Measurements from ENCODE around the gene TMTC2.

The TMTC2 gene

DNA sequence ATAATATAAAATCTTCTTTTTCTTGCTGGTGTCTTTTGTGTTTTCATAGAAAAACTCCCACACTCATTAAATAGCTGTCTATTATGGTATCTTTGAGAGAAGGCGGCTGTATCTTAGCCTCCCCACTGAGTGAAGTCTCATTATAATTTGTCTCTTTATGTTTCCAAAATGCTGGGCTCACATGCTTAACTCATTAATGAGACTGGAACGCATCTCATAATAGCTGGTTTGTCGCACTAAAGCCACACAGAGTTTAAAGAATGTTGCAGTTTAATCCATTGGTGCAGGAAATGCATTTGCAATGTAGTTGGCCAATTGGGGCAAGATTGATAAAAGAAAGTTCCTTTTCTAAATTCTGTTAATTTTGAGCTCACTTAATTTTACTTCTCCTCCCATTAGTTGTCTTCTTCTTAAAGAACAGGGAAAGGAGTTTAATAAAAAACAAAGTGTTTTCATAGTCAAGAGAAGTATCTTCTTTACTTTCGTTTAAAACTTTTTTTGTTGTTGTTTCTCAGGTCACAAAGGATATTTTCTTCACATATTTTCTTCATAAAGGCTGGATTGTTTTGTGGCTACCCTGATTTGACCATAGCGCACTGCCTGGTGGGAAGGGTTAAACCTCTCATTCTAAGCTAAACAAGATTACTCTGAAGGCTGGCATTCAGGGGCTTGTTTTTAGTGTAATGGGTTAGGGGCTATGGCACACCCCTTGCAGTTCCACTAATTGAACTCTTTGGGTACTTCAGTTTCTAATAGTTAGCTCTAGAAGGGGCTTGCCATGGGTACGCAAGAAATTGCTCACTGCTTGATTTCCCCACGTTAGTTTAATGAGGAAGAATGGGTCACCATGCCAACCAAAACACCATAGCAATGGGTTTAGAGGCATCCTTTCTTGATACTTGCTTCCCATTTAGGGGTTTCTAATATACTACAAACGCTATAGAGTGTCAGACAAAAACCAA is 197.0 kb downstream of the TMTC2 start:
- no peak for ATAC-seq (ENCODE audit: low read depth)
- TF ChIP-seq, protein P1, sequence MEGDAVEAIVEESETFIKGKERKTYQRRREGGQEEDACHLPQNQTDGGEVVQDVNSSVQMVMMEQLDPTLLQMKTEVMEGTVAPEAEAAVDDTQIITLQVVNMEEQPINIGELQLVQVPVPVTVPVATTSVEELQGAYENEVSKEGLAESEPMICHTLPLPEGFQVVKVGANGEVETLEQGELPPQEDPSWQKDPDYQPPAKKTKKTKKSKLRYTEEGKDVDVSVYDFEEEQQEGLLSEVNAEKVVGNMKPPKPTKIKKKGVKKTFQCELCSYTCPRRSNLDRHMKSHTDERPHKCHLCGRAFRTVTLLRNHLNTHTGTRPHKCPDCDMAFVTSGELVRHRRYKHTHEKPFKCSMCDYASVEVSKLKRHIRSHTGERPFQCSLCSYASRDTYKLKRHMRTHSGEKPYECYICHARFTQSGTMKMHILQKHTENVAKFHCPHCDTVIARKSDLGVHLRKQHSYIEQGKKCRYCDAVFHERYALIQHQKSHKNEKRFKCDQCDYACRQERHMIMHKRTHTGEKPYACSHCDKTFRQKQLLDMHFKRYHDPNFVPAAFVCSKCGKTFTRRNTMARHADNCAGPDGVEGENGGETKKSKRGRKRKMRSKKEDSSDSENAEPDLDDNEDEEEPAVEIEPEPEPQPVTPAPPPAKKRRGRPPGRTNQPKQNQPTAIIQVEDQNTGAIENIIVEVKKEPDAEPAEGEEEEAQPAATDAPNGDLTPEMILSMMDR (IDR thresholded peaks at IDR 0.05; ENCODE audit: poor library complexity, severe bottlenecking): no peak
- Histone ChIP-seq H3K4me1 (ENCODE audit: insufficient read depth, poor library complexity, severe bottlenecking) (no peaks in the 10 kb centered on the region), H3K9me3 (ENCODE audit: severe bottlenecking) (no peaks in the 10 kb centered on the region), H3K4me3 (ENCODE audit: severe bottlenecking) (no peak overlapping the region), H3K27me3 (ENCODE audit: insufficient read depth, poor library complexity, severe bottlenecking) (no peaks in the 10 kb centered on the region), H3K27ac (ENCODE audit: poor library complexity, severe bottlenecking) (no peak overlapping the region), H3K36me3 (ENCODE audit: low read depth) (no peaks in the 10 kb centered on the region)
- DNase-seq (ENCODE audit: low spot score): no peak

GRCh38 chr12:82886671-82887340 is 200.1 kb downstream of the TMTC2 start:
- DNase-seq (ENCODE audit: low spot score) (no peak), ATAC-seq (ENCODE audit: low read depth) (no peak)
- no peaks in the 10 kb centered on the region for H3K36me3 ChIP-seq (ENCODE audit: low read depth)
- TF ChIP-seq, protein P1 (IDR thresholded peaks at IDR 0.05; ENCODE audit: poor library complexity, severe bottlenecking): no peak
- H3K27me3 ChIP-seq (ENCODE audit: insufficient read depth, poor library complexity, severe bottlenecking): no peaks in the 10 kb centered on the region
- H3K9me3 ChIP-seq (ENCODE audit: severe bottlenecking): no peaks in the 10 kb centered on the region
- no peak overlapping the region for H3K27ac ChIP-seq (ENCODE audit: poor library complexity, severe bottlenecking)
- no peaks in the 10 kb centered on the region for H3K4me1 ChIP-seq (ENCODE audit: insufficient read depth, poor library complexity, severe bottlenecking)
- H3K4me3 ChIP-seq (ENCODE audit: severe bottlenecking): no peak overlapping the region

DNA sequence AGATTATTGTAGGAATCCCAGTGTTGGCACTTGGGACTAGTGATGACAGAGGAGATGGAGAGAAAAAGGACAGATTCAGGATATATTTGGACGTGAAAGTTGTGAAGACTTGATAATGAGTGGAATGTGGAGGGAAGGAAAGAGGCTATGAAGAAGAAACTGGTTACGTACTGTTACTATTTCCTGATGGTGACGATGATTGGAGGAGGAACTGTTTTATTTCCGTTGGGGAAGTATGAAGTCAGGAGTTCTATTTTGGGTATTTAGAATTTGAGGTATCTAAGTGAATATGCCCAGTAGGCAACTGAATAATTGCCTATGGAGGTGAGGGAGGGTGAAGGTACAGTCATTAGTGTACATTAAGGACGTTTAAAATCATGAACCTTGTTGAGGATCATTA is 207.2 kb downstream of the TMTC2 start:
- H3K27ac ChIP-seq (ENCODE audit: poor library complexity, severe bottlenecking): no peak overlapping the region
- no peak for DNase-seq (ENCODE audit: low spot score)
- no peak overlapping the region for H3K4me3 ChIP-seq (ENCODE audit: severe bottlenecking)
- no peaks in the 10 kb centered on the region for H3K27me3 ChIP-seq (ENCODE audit: insufficient read depth, poor library complexity, severe bottlenecking)
- no peaks in the 10 kb centered on the region for H3K36me3 ChIP-seq (ENCODE audit: low read depth)
- TF ChIP-seq, protein P1 (IDR thresholded peaks at IDR 0.05; ENCODE audit: poor library complexity, severe bottlenecking): no peak
- H3K4me1 ChIP-seq (ENCODE audit: insufficient read depth, poor library complexity, severe bottlenecking): peaks cover 9% of the 10 kb centered on the region
- H3K9me3 ChIP-seq (ENCODE audit: severe bottlenecking): no peaks in the 10 kb centered on the region
- ATAC-seq (ENCODE audit: low read depth): no peak

GRCh38 chr12:82896277-82896676 is 209.6 kb downstream of the TMTC2 start:
- TF ChIP-seq, protein P1 (IDR thresholded peaks at IDR 0.05; ENCODE audit: poor library complexity, severe bottlenecking): no peak

More at GRCh38 chr12:82896277-82896676, 209.6 kb downstream of the TMTC2 start:
- no peak for ATAC-seq (ENCODE audit: low read depth)
- H3K36me3 ChIP-seq (ENCODE audit: low read depth): no peaks in the 10 kb centered on the region
- no peak overlapping the region for H3K4me3 ChIP-seq (ENCODE audit: severe bottlenecking)
- no peaks in the 10 kb centered on the region for H3K27me3 ChIP-seq (ENCODE audit: insufficient read depth, poor library complexity, severe bottlenecking)
- H3K9me3 ChIP-seq (ENCODE audit: severe bottlenecking): no peaks in the 10 kb centered on the region
- H3K27ac ChIP-seq (ENCODE audit: poor library complexity, severe bottlenecking): no peak overlapping the region
- no peak for DNase-seq (ENCODE audit: low spot score)
- peaks cover 9% of the 10 kb centered on the region for H3K4me1 ChIP-seq (ENCODE audit: insufficient read depth, poor library complexity, severe bottlenecking)
